Measurements from ENCODE around the gene GCSAM.
"Not testable (repeated sequence)": the region's sequence is repeated elsewhere in the genome, so short reads cannot be mapped to it uniquely, and the experiment has no call there.

GCSAM gene

GRCh38 chr3:112096176-112096575, 36.9 kb downstream of the GCSAM start:
- DNase-seq = no peak

- no peak for DNase-seq
Observed at GRCh38 chr3:112095731-112096130, 37.3 kb downstream of the GCSAM start.

GRCh38 chr3:112093180-112093522, 39.9 kb downstream of the GCSAM start:
- no peak for DNase-seq

GRCh38 chr3:112092496-112093179, 40.4 kb downstream of the GCSAM start:
- DNase-seq = no peak

GRCh38 chr3:112090887-112091586, 42.0 kb downstream of the GCSAM start:
- no peak for DNase-seq

DNA sequence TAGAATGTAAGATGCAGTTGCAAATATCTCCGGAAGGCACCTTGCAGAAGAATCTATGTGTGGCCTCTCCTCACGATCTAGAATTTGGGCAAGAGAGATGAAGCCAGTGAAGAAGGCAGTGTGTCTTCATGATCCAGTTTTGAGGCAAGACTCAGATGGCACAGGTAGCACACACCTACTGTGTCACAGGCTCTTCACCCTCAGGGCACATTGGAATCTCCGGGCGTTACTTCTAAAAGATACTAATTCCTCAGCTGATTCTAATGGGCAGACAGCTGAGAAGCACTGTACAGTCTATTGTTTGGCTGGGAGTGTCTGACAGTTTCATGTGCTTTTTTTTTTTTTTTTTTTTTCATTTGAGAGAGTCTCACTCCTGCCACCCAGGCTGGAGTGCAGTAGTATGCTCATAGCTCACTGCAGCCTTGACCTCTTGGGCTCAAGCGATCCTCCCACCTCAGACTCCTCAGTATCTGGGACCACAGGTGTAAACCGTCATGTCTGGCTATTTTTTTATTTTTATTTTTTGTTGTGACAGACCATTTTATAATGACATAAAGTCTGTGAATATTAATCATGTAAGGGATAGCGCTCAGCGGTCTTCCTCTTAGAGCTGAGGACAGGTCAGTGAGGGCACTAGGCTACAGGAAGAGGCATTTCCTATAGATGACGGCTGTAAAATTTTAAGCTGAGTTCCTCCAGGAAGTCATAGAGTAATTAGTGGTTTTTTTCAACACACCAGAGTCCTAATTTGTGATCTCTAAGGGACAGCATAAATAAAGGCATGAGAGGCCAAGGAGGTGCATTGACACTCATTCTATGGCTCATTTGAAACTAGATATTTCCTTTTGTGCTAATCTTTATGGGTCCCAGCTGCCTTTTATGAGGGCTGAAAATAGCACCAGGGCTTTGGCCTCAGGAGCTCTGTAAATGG, 42.8 kb downstream of the GCSAM start:
- DNase-seq = no peak

- no peak for DNase-seq
Observed at GRCh38 chr3:112088944-112089343, 44.1 kb downstream of the GCSAM start.

DNA sequence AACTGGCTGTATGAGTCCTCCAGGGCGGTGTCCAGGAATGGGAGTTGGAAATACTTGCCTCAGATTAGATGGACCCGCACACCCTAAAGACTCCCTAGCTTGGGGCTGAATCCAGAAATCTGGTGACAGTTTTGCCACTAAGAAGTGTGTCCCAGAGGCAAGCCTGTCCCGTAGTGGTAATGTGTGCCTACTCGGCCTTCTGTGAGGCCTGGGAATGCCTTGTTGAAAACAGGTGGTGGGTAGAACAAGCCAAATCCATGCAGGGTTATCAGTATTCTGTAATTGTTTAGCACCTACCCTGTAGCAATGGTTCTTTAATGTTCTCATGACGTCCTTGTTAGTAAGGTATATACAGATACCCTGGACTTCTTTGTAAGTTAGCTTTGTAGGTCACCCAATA, 45.3 kb downstream of the GCSAM start:
- no peak for DNase-seq

GRCh38 chr3:112086875-112087524, 46.0 kb downstream of the GCSAM start:
- no peak for DNase-seq

GRCh38 chr3:112086076-112086854, 46.8 kb downstream of the GCSAM start, which contains the start of gene C3orf52:
Gene C3orf52, plus strand, starts transcription at chr3:112086389. Its CDS starts 19 bp downstream, at chr3:112086408.
- peak; percentile 78 for DNase-seq

DNA sequence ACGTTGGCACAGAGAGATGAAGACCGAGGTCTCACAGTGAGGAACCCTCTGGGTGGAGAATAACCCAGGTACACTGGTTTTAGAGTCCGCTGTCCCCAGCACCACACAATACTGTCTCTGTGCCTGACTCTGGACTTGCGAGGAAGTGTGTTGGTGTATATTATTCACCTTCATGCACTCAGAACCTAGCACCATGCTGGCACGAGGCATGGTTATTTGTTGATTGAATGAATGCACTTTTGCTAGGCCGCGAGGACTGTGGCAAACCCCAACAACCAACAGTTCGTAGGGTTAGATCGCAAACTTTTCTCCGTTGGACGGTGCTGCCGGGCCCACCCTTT, 47.3 kb downstream of the GCSAM start:
- no peak for DNase-seq

GRCh38 chr3:112084980-112085705, 47.9 kb downstream of the GCSAM start:
- DNase-seq = no peak

DNA sequence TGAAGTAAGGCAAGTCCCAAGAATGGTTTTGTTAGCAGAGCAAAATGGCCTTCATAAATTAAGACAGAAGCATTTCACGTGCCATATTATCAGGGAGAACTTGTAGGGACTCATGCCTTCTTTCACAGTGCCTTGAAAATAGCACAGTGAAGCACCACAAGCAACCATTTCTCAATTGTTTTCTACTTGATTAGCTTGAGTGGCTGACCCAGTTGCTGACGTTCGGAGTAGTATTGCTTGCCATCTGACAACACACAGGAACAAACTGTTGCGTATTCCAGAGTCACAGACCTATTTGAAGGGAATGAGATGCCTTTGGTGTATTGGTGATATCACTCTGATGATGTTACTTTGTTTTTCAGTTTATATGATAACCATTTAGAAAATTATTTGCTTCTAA, 49.8 kb downstream of the GCSAM start:
- no peak for DNase-seq

GRCh38 chr3:112078125-112079083, 54.6 kb downstream of the GCSAM start:
- DNase-seq = no peak

GRCh38 chr3:112074616-112075497, 58.2 kb downstream of the GCSAM start:
- no peak for DNase-seq

- DNase-seq = no peak
Observed at GRCh38 chr3:112074006-112074405, 59.0 kb downstream of the GCSAM start.

DNA sequence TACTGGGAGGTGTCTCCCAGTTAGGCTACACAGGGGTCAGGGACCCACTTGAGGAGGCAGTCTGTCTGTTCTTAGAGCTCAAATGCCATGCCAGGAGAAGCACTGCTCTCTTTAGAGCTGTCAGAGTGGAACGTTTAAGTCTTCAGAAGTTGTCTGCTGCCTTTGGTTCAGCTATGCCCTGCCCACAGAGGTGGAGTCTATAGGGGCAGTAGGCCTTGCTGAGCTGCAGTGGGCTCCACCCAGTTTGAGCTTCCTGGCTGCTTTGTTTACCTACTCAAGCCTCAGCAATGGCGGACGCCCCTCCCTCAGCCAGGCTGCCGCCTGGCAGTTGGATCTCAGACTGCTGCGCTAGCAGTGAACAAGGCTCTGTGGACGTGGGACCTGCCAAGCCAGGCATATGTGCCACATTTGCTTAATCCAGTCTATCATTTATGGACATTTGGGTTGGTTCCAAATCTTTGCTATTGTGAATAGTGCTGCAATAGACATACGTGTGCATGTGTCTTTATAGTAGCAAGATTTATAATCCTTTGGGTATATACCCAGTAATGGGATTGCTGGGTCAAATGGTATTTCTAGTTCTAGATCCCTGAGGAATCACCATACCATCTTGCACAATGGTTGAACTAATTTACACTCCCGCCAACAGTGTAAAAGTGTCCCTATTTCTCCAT, 60.5 kb downstream of the GCSAM start:
- not testable (repeated sequence) for DNase-seq

Data from left hindlimb (tissue), 1 donor.